Esophagus squamous epithelium (tissue), 4 donors: ENCODE results near the gene CAP2.

Experiments
- CTCF ChIP-seq, 6 experiments: fragments of 450-650 bp in 4 of 6; fragments of 200-600 bp in 2 of 6; sonication (generic) in 2 of 6; IDR thresholded peaks; one replicate each; pipeline ENCODE4 v1.5.1; 2016 to 2019; ENCODE audit warnings: antibody characterized with exemption in 6 of 6, mild to moderate bottlenecking in 4 of 6, moderate library complexity in 4 of 6
- POLR2A ChIP-seq, 4 donors: fragments of 450-650 bp; IDR thresholded peaks; one replicate each; pipeline ENCODE4 v1.6.1; 2017; ENCODE audit warnings: antibody characterized with exemption in 4 of 4, mild to moderate bottlenecking in 4 of 4, moderate library complexity in 3 of 4

- TF ChIP-seq CTCF (IDR thresholded peaks at IDR 0.05), result no peak
- no peak for TF ChIP-seq POLR2A (IDR thresholded peaks at IDR 0.05)
Measured at GRCh38 chr6:17577059-17577458, 183.7 kb downstream of the CAP2 start.
